Esophagus squamous epithelium (tissue), 4 donors: Measurements from ENCODE around the gene GTPBP4.

Experiments
- POLR2A ChIP-seq, 4 donors: fragments of 450-650 bp; IDR thresholded peaks; one replicate each; pipeline ENCODE4 v1.6.1; 2017; ENCODE audit warnings: antibody characterized with exemption in 4 of 4, mild to moderate bottlenecking in 4 of 4, moderate library complexity in 3 of 4
- TF ChIP-seq, protein P1 (sequence below), 6 experiments: fragments of 450-650 bp in 4 of 6; fragments of 200-600 bp in 2 of 6; sonication (generic) in 2 of 6; IDR thresholded peaks; one replicate each; pipeline ENCODE4 v1.5.1; 2016 to 2019; ENCODE audit warnings: antibody characterized with exemption in 6 of 6, mild to moderate bottlenecking in 4 of 6, moderate library complexity in 4 of 6

DNA sequence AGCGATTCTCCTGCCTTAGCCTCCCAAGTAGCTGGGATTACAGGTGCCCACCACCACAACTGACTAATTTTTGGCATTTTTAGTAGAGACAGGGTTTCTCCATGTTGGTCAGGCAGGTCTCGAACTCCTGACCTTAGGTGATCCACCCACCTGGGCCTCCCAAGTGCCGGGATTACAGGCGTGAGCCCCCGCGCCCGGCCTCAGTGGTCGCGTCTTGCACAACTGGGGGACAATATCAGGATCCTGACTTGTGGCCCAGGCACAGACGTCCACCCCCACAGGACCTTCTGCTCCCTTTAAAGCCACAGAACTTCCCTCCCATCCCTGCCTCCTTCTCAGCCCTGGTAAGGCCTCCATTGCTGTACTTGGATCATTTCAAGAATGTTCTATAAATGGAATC, 39.9 kb upstream of the GTPBP4 start:
- TF ChIP-seq, protein P1, sequence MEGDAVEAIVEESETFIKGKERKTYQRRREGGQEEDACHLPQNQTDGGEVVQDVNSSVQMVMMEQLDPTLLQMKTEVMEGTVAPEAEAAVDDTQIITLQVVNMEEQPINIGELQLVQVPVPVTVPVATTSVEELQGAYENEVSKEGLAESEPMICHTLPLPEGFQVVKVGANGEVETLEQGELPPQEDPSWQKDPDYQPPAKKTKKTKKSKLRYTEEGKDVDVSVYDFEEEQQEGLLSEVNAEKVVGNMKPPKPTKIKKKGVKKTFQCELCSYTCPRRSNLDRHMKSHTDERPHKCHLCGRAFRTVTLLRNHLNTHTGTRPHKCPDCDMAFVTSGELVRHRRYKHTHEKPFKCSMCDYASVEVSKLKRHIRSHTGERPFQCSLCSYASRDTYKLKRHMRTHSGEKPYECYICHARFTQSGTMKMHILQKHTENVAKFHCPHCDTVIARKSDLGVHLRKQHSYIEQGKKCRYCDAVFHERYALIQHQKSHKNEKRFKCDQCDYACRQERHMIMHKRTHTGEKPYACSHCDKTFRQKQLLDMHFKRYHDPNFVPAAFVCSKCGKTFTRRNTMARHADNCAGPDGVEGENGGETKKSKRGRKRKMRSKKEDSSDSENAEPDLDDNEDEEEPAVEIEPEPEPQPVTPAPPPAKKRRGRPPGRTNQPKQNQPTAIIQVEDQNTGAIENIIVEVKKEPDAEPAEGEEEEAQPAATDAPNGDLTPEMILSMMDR (IDR thresholded peaks at IDR 0.05) = no peak
- TF ChIP-seq POLR2A (IDR thresholded peaks at IDR 0.05) = no peak
